Heart left ventricle (tissue), 16 donors: ENCODE results near the gene PRKN. TPM values are rescaled to one million over a fixed set of nuclear protein-coding genes. Genes with fewer than 3 reads are reported as not detected.
A peak's percentile ranks its signal among the peaks of the same experiment; 100 is the strongest.

Experiments
- ATAC-seq, 4 donors: fragments of 200-7000 bp; cut with Tn5 transposase; one replicate each; pipeline ENCODE4 v1.9.1; 2020 to 2022; ENCODE audit warnings: moderate library complexity in 4 of 4, mild to moderate bottlenecking in 3 of 4, moderate number of reproducible peaks in 1 of 4
- DNase-seq, 5 donors: peaks; one replicate each; pipeline ENCODE4 v3.0.0-alpha.2; 2020
- H3K27ac ChIP-seq, 12 donors: fragments of 200-600 bp; sonication (generic) in 4 of 12; one replicate each; pipeline versions ENCODE4 v1.5.0 to v1.8.0; 2016 to 2022; ENCODE audit warnings: mild to moderate bottlenecking in 2 of 12
- H3K27me3 ChIP-seq, 9 donors: fragments of 200-600 bp; sonication (generic) in 2 of 9; one replicate each; pipeline versions ENCODE4 v1.5.1 to v1.8.0; 2016 to 2022; ENCODE audit warnings: mild to moderate bottlenecking in 3 of 9
- H3K36me3 ChIP-seq, 9 donors: fragments of 200-600 bp; sonication (generic) in 2 of 9; one replicate each; pipeline versions ENCODE4 v1.5.0 to v1.8.0; 2018 to 2022; ENCODE audit warnings: mild to moderate bottlenecking in 2 of 9
- H3K4me1 ChIP-seq, 12 donors: fragments of 200-600 bp; sonication (generic) in 4 of 12; one replicate each; pipeline versions ENCODE4 v1.5.0 to v1.8.0; 2016 to 2022; ENCODE audit warnings: mild to moderate bottlenecking in 3 of 12
- H3K4me3 ChIP-seq, 12 donors: fragments of 200-600 bp; sonication (generic) in 4 of 12; one replicate each; pipeline versions ENCODE4 v1.5.0 to v1.8.0; 2017 to 2022; ENCODE audit warnings: mild to moderate bottlenecking in 9 of 12, moderate library complexity in 4 of 12
- H3K9me3 ChIP-seq, 12 donors: fragments of 200-600 bp; sonication (generic) in 4 of 12; one replicate each; pipeline versions ENCODE4 v1.5.0 to v1.8.0; 2016 to 2022; ENCODE audit warnings: mild to moderate bottlenecking in 1 of 12
- CTCF ChIP-seq, 12 donors: fragments of 200-600 bp; sonication (generic) in 4 of 12; IDR thresholded peaks; one replicate each; pipeline versions ENCODE4 v1.5.0 to v1.8.0; 2018 to 2022; ENCODE audit warnings: antibody characterized with exemption in 12 of 12, mild to moderate bottlenecking in 5 of 12
- POLR2A ChIP-seq, 2 donors: fragments of 450-650 bp; IDR thresholded peaks; one replicate each; pipeline ENCODE4 v1.6.1; 2017; ENCODE audit warnings: antibody characterized with exemption in 2 of 2, mild to moderate bottlenecking in 2 of 2, moderate library complexity in 2 of 2
- WGBS, 4 donors: extraction: QIAGEN DNeasy Blood & Tissue Kit in 2 of 4; methylation state at CpG; one replicate each; pipeline versions ENCODE4 v1.1.5 to v1.1.7; 2013 to 2018; 5-methylcytosine and 5-hydroxymethylcytosine counted together
- intact Hi-C, 10 donors: fragments of 100-400 bp; cut with DNase I; formaldehyde crosslinking; loops; one replicate each; pipeline versions ENCODE4 v1.11.1 to v1.14.2; 2022
- polyA plus RNA-seq, 2 donors: library from polyadenylated mRNA; stranded (reverse); fragments of 200-250 nt; gene quantifications; one replicate each; pipeline ENCODE4 v1.2.3, GENCODE V29; 2013
- total RNA-seq, 9 donors: library from RNA; depleted of rRNA in 2 of 9; stranded (reverse); fragments of >200 nt in 2 of 9; fragmentation: NEBNext Ultra II Directional in 3 of 9; extraction: Animal tissue kit (Norgen Biotek cat#: 25700) in 3 of 9; gene quantifications; one replicate each; pipeline versions ENCODE4 v1.1.0 to v1.2.4, GENCODE V29; 2016 to 2023
- donor health status: ischemic (EF 13 %, LVEDD 7.1; RV severe dilation, severe dysfunction).
- donor health status: healthy with polysubstance abuse.
- donor health status: DM: no; HTN: yes; CAD: no.
- donor health status: DM: no; HTN: no; CAD: no.
- donor health status: ischemic (EF 25% LVEDD 6.9; RV normal size, moderate dysfunction).
- donor health status: ischemic (EF 25% LVEDD 5.7; RV mildly dilated, moderate dysfunction).
- donor health status: healthy.
- donor health status: DM: yes; HTN: yes; CAD: no.
- donor health status: ischemic (EF 35%, LVEDD 5.7; RV mildly dilated, moderate dysfunction).
- donor health status: nonischemic (EF 11% LVEDD 7.7; RV severe dilation, severe dysfunction).
- donor health status: DM: yes; HTN: yes; CAD: no.
- donor health status: PGD.
- donor health status: ischemic (EF 29% LVEDD 5.4; RV normal size, mild dysfunction).
- donor health status: nonischemic (EF 23%, LVEDD 6.1; RV moderate dilation, normal function).

The PRKN gene
- total and polyA plus RNA-seq, 11 donors = 3.4 to 32.5 (median 21.2) TPM

- peaks cover 0 to 22% (median 12%) of the 10 kb centered on the region in 12 donors for H3K9me3 ChIP-seq
- 94 to 97% (median 95%) methylated on average over 7 of the region's 7 CpGs for WGBS, 4 donors
- intact Hi-C loops = loop anchor here in 1 of 10 donors (10.0 kb wide), 1 partner anchor 207 kb away; no protein-coding TSS in a partner anchor
- H3K27me3 ChIP-seq = no peaks in the 10 kb centered on the region
- TF ChIP-seq CTCF (IDR thresholded peaks at IDR 0.05) (no peak), POLR2A (IDR thresholded peaks at IDR 0.05) (no peak)
- no peak overlapping the region for H3K27ac ChIP-seq
- no peak for ATAC-seq
- peaks cover 0 to 15% (median 0%) of the 10 kb centered on the region in 12 donors for H3K4me1 ChIP-seq
- no peaks in the 10 kb centered on the region for H3K36me3 ChIP-seq
- no peak overlapping the region for H3K4me3 ChIP-seq
- DNase-seq = no peak
Measured at GRCh38 chr6:161362266-161362665, 1365.3 kb downstream of the PRKN start.

GRCh38 chr6:161361529-161361928 is 1366.0 kb downstream of the PRKN start:
- Histone ChIP-seq H3K4me3 (no peak overlapping the region), H3K4me1 (peaks cover 0 to 15% (median 0%) of the 10 kb centered on the region in 12 donors), H3K27me3 (no peaks in the 10 kb centered on the region), H3K36me3 (no peaks in the 10 kb centered on the region), H3K27ac (no peak overlapping the region), H3K9me3 (peaks cover 0 to 22% (median 12%) of the 10 kb centered on the region in 12 donors)
- WGBS, 4 donors = 69 to 85% (median 82%) methylated on average over 7 to 9 of the region's 9 CpGs
- TF ChIP-seq POLR2A (IDR thresholded peaks at IDR 0.05) (no peak), CTCF (IDR thresholded peaks at IDR 0.05) (no peak)
- intact Hi-C loops = loop anchor here in 1 of 10 donors (10.0 kb wide), 1 partner anchor 207 kb away; no protein-coding TSS in a partner anchor
- ATAC-seq = no peak
- DNase-seq = no peak

- TF ChIP-seq POLR2A (IDR thresholded peaks at IDR 0.05) (no peak), CTCF (IDR thresholded peaks at IDR 0.05) (no peak)
- H3K4me1 ChIP-seq = peaks cover 0 to 15% (median 0%) of the 10 kb centered on the region in 12 donors
- no peaks in the 10 kb centered on the region for H3K27me3 ChIP-seq
- H3K36me3 ChIP-seq = no peaks in the 10 kb centered on the region
- WGBS, 4 donors = 54 to 62% (median 55%) methylated on average over 3 of the region's 3 CpGs
- peaks cover 0 to 17% (median 12%) of the 10 kb centered on the region in 12 donors for H3K9me3 ChIP-seq
- ATAC-seq (no peak), DNase-seq (no peak)
- H3K4me3 ChIP-seq = no peak overlapping the region
- intact Hi-C loops = loop anchor here in 1 of 10 donors (10.0 kb wide), 1 partner anchor 206 kb away; no protein-coding TSS in a partner anchor
- H3K27ac ChIP-seq = peak overlapping the region in 1 of 12 donors; percentile 77
Measured at GRCh38 chr6:161360520-161360919, 1367.0 kb downstream of the PRKN start.

- peak in 2 of 5 donors; percentile 26 to 39 for DNase-seq
- no peaks in the 10 kb centered on the region for H3K27me3 ChIP-seq
- 30 to 43% (median 32%) methylated on average over 5 of the region's 5 CpGs for WGBS, 4 donors
- peaks cover 0 to 17% (median 12%) of the 10 kb centered on the region in 12 donors for H3K9me3 ChIP-seq
- H3K4me1 ChIP-seq = peaks cover 0 to 15% (median 0%) of the 10 kb centered on the region in 12 donors
- TF ChIP-seq POLR2A (IDR thresholded peaks at IDR 0.05) = no peak
- no peak for TF ChIP-seq CTCF (IDR thresholded peaks at IDR 0.05)
- no peak overlapping the region for H3K4me3 ChIP-seq
- H3K36me3 ChIP-seq = no peaks in the 10 kb centered on the region
- ATAC-seq = peak; percentile 68 to 90 (median 88)
- intact Hi-C loops = no loop called here
- H3K27ac ChIP-seq = peak overlapping the region in 9 of 12 donors; percentile 1 to 77 (median 54)
Measured at GRCh38 chr6:161359618-161359945, 1368.0 kb downstream of the PRKN start.
